Gastroesophageal sphincter (tissue), 4 donors: ENCODE data around the gene CRIM1. TPM values are rescaled to one million over a fixed set of nuclear protein-coding genes. Genes with fewer than 3 reads are reported as not detected.
A peak's percentile ranks its signal among the peaks of the same experiment; 100 is the strongest.

ENCODE experiments used
- ATAC-seq: fragments of 150-250 bp; one replicate; pipeline ENCODE4 v1.9.1; 2016; ENCODE audit warnings: mild to moderate bottlenecking, moderate library complexity
- H3K27ac ChIP-seq, 4 donors: fragments of 200-600 bp; sonication (generic) in 3 of 4; 1 replicate in 3 of 4; 2 replicates in 1 of 4; pipeline ENCODE4 v1.5.1; 2016 to 2019
- H3K27me3 ChIP-seq: fragments of 200-600 bp; sonication (generic); one replicate; pipeline ENCODE4 v1.5.1; 2019
- H3K36me3 ChIP-seq, 2 donors: fragments of 200-600 bp; sonication (generic); one replicate each; pipeline ENCODE4 v1.5.1; 2019; ENCODE audit warnings: control low read depth in 1 of 2
- H3K4me1 ChIP-seq, 3 donors: fragments of 200-600 bp; sonication (generic); 1 replicate in 2 of 3; 2 replicates in 1 of 3; pipeline ENCODE4 v1.5.1; 2016 to 2019; ENCODE audit warnings: control low read depth in 2 of 3
- H3K4me3 ChIP-seq, 2 donors: fragments of 200-600 bp; sonication (generic); one replicate each; pipeline ENCODE4 v1.5.1; 2019; ENCODE audit warnings: mild to moderate bottlenecking in 1 of 2, moderate library complexity in 1 of 2
- H3K9me3 ChIP-seq, 3 donors: fragments of 200-600 bp; sonication (generic); one replicate each; pipeline ENCODE4 v1.5.1; 2017 to 2019; ENCODE audit warnings: control low read depth in 2 of 3
- CTCF ChIP-seq, 4 experiments: fragments of 200-600 bp in 2 of 4; fragments of 450-650 bp in 2 of 4; sonication (generic) in 1 of 4; IDR thresholded peaks; one replicate each; pipeline ENCODE4 v1.5.1; 2017 to 2019; ENCODE audit warnings: antibody characterized with exemption in 4 of 4, mild to moderate bottlenecking in 2 of 4, moderate library complexity in 2 of 4
- EP300 ChIP-seq: sonication (generic); formaldehyde crosslinking; IDR thresholded peaks from one replicate; pipeline ENCODE4 v1.6.1; 2017; ENCODE audit warnings: antibody characterized with exemption, mild to moderate bottlenecking
- POLR2A ChIP-seq, 2 donors: fragments of 450-650 bp; IDR thresholded peaks; one replicate each; pipeline ENCODE4 v1.6.1; 2017; ENCODE audit warnings: antibody characterized with exemption in 2 of 2, mild to moderate bottlenecking in 2 of 2, moderate library complexity in 1 of 2
- POLR2AphosphoS5 ChIP-seq: sonication (generic); formaldehyde crosslinking; IDR thresholded peaks from one replicate; pipeline ENCODE4 v1.6.1; 2017; ENCODE audit warnings: antibody characterized with exemption
- WGBS, 2 donors: methylation state at CpG; one replicate each; pipeline ENCODE4 v1.1.5; 2018; ENCODE audit warnings: low coverage in 1 of 2; 5-methylcytosine and 5-hydroxymethylcytosine counted together
- total RNA-seq, 4 donors: library from RNA; depleted of rRNA; stranded (reverse); fragments of >200 nt; gene quantifications; one replicate each; pipeline ENCODE4 v1.1.0, GENCODE V29; 2016

Gene CRIM1
- total RNA-seq, 4 donors from 2014 or later = 150 to 342 (median 203) TPM

- no peak for TF ChIP-seq POLR2A (IDR thresholded peaks at IDR 0.05)
- TF ChIP-seq POLR2AphosphoS5 = no peak
- no peak for TF ChIP-seq EP300
- no peak for TF ChIP-seq CTCF (IDR thresholded peaks at IDR 0.05)
- H3K4me3 ChIP-seq = no peak overlapping the region
- no peak for ATAC-seq
- H3K27me3 ChIP-seq = no peaks in the 10 kb centered on the region
- no peaks in the 10 kb centered on the region for H3K36me3 ChIP-seq
- peak overlapping the region; percentile 10 to 67 (median 59) for H3K27ac ChIP-seq
- H3K9me3 ChIP-seq = no peaks in the 10 kb centered on the region
- 31 to 40% methylated on average over 7 to 8 of the region's 9 CpGs for WGBS, 2 donors
- peaks cover 63 to 100% (median 63%) of the 10 kb centered on the region in 3 donors for H3K4me1 ChIP-seq
Observed at GRCh38 chr2:36371070-36371874, 15.7 kb downstream of the CRIM1 start.

- TF ChIP-seq CTCF (IDR thresholded peaks at IDR 0.05) (no peak), POLR2AphosphoS5 (peak; percentile 71)
- Histone ChIP-seq H3K27ac (peak overlapping the region in 3 of 4 donors; percentile 57 to 67 (median 61)), H3K4me1 (peaks cover 57 to 100% (median 62%) of the 10 kb centered on the region in 3 donors), H3K36me3 (no peaks in the 10 kb centered on the region), H3K9me3 (no peaks in the 10 kb centered on the region), H3K27me3 (no peaks in the 10 kb centered on the region), H3K4me3 (no peak overlapping the region)
- ATAC-seq = peak; percentile 48
- WGBS, 2 donors = 6 to 36% methylated on average over 2 of the region's 2 CpGs
Observed at GRCh38 chr2:36371928-36372391, 16.4 kb downstream of the CRIM1 start.

- H3K27ac ChIP-seq = peak overlapping the region in 3 of 4 donors; percentile 52 to 61 (median 57)
- peaks cover 45 to 100% (median 50%) of the 10 kb centered on the region in 3 donors for H3K4me1 ChIP-seq
- TF ChIP-seq CTCF (IDR thresholded peaks at IDR 0.05) (no peak), POLR2AphosphoS5 (peak; percentile 93), EP300 (no peak)
Observed at GRCh38 chr2:36373149-36373926, 17.8 kb downstream of the CRIM1 start.

DNA sequence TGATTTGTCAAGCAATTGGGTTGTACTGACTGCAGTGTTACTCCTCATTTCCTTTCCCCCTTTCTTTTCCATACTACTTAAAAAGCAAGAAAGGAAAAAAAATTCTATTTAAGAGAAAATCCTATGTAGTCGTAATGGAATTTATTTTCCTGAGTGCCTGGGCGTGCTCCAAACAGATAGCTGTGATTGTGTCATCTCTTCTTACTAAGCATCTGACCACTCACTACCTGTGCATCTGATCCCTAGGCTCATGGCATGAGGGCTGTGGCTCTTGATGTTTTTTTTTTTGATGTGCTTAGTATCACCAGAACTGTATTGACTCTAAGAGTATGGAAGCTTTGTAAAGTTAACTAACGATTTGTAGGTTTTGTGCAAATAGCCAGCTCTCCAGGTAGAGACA lies 19.0 kb downstream of the CRIM1 start:
- 76 to 88% methylated on average over 3 of the region's 3 CpGs for WGBS, 2 donors
- no peak overlapping the region for H3K4me3 ChIP-seq
- TF ChIP-seq CTCF (IDR thresholded peaks at IDR 0.05) = no peak
- TF ChIP-seq POLR2AphosphoS5 = no peak
- TF ChIP-seq EP300 = no peak
- no peak for TF ChIP-seq POLR2A (IDR thresholded peaks at IDR 0.05)
- peak overlapping the region in 1 of 4 donors; percentile 21 for H3K27ac ChIP-seq
- H3K4me1 ChIP-seq = peaks cover 38 to 96% (median 44%) of the 10 kb centered on the region in 3 donors
- ATAC-seq = no peak
- H3K27me3 ChIP-seq = no peaks in the 10 kb centered on the region
- H3K36me3 ChIP-seq = no peaks in the 10 kb centered on the region
- no peaks in the 10 kb centered on the region for H3K9me3 ChIP-seq

More at GRCh38 chr2:36373149-36373926, 17.8 kb downstream of the CRIM1 start:
- ATAC-seq = peak; percentile 72
- Histone ChIP-seq H3K9me3 (no peaks in the 10 kb centered on the region), H3K4me3 (no peak overlapping the region), H3K27me3 (no peaks in the 10 kb centered on the region), H3K36me3 (no peaks in the 10 kb centered on the region)
- 78 to 88% methylated on average over 8 of the region's 8 CpGs for WGBS, 2 donors
